HCT116 (cell line): ENCODE data around the gene SLC8A1. TPM values are rescaled to one million over a fixed set of nuclear protein-coding genes. Genes with fewer than 3 reads are reported as not detected.

Experiments
- ATAC-seq: fragments of 200-7000 bp; cut with Tn5 transposase; 2 replicates; pipeline ENCODE4 v1.9.1; 2020; ENCODE audit warnings: mild to moderate bottlenecking, moderate library complexity
- BruUV-seq: library from RNA; stranded (reverse); fragments of 400-500 nt; replicated peaks from 2 replicates; lab custom pipeline; 2021; lab: Mats Ljungman, UMichigan
- CTCF ChIA-PET: fragments of 300-600 bp; sonication (Branson Sonifier 250); formaldehyde crosslinking; loops from one replicate; lab custom pipeline; 2021; ENCODE audit warnings: antibody characterized with exemption; lab: Charles Lee
- POLR2A ChIA-PET: fragments of 300-600, 350-600 bp; sonication (Branson Sonifier 250); formaldehyde crosslinking; loops from one replicate; lab custom pipeline; 2021; ENCODE audit warnings: antibody characterized with exemption; lab: Charles Lee
- RAD21 ChIA-PET, 2 experiments: fragments of 300-600 bp; sonication (Branson Sonifier 250); formaldehyde crosslinking; loops; one replicate each; lab custom pipeline; 2023; ENCODE audit warnings: low total read pairs in 2 of 2; ENCODE audit not compliant: uncharacterized antibody in 2 of 2, unreplicated experiment in 2 of 2, low non-redundant PET in 1 of 2; lab: Charles Lee
- DNase-seq: peaks from one replicate; pipeline ENCODE4 v3.0.0-alpha.2; 2010; ENCODE audit warnings: low read depth, low spot score
- H2AFZ ChIP-seq: fragments of 200-600 bp; shearing (Covaris generic), sonication (generic); 2 replicates; pipeline ENCODE4 v1.6.1; 2017; ENCODE audit warnings: low read depth, mixed run types, mixed read lengths, antibody characterized with exemption, low read length; ENCODE audit not compliant: poor library complexity, severe bottlenecking
- H3K27ac ChIP-seq: 2 replicates; pipeline ENCODE4 v1.5.1; 2012; ENCODE audit warnings: low read depth, low read length
- H3K27me3 ChIP-seq: fragments of 200-600 bp; sonication (generic); 2 replicates; pipeline ENCODE4 v1.6.1; 2016; ENCODE audit warnings: mixed run types, low read length, mixed read lengths; ENCODE audit not compliant: insufficient read depth
- H3K36me3 ChIP-seq, 2 experiments: fragments of 200-500 bp in 1 of 2; fragments of 200-600 bp in 1 of 2; sonication (Bioruptor generic) in 1 of 2; sonication (generic) in 1 of 2; 2 replicates each; pipeline versions ENCODE4 v1.5.1 to v1.6.1; 2014 to 2016; ENCODE audit warnings: low read length in 2 of 2, inconsistent platforms in 1 of 2, mixed read lengths in 1 of 2, mixed run types in 1 of 2; ENCODE audit not compliant: insufficient read depth in 2 of 2, control insufficient read depth in 1 of 2
- H3K4me1 ChIP-seq, 2 experiments: fragments of 200-600 bp in 1 of 2; sonication (generic) in 1 of 2; 2 replicates each; pipeline versions ENCODE4 v1.5.1 to v1.6.1; 2012 to 2017; ENCODE audit warnings: low read length in 2 of 2, inconsistent platforms in 1 of 2, mild to moderate bottlenecking in 1 of 2, mixed read lengths in 1 of 2, mixed run types in 1 of 2, moderate library complexity in 1 of 2; ENCODE audit not compliant: insufficient read depth in 2 of 2, control insufficient read depth in 1 of 2
- H3K4me2 ChIP-seq: fragments of 200-600 bp; sonication (generic); 2 replicates; pipeline ENCODE4 v1.6.1; 2017; ENCODE audit warnings: mixed run types, low read length, mixed read lengths
- H3K4me3 ChIP-seq, 2 experiments: fragments of 200-600 bp in 1 of 2; sonication (generic) in 1 of 2; replicated peaks in 1 of 2; 2 replicates each; pipeline ENCODE4 v1.5.1; 2011 to 2016; ENCODE audit warnings: low read length in 2 of 2, control low read depth in 1 of 2, low read depth in 1 of 2, mild to moderate bottlenecking in 1 of 2, mixed read lengths in 1 of 2, mixed run types in 1 of 2
- H3K79me2 ChIP-seq: fragments of 200-600 bp; sonication (generic); 2 replicates; pipeline ENCODE4 v1.6.1; 2017; ENCODE audit warnings: mild to moderate bottlenecking, mixed run types, low read length, moderate library complexity, mixed read lengths; ENCODE audit not compliant: insufficient read depth
- H3K9ac ChIP-seq: fragments of 200-600 bp; sonication (generic); 2 replicates; pipeline ENCODE4 v1.6.1; 2016; ENCODE audit warnings: low read length, mixed read lengths
- H3K9me2 ChIP-seq: fragments of 200-600 bp; sonication (generic), shearing (Covaris generic); 2 replicates; pipeline ENCODE4 v1.6.1; 2017; ENCODE audit warnings: mixed run types, mild to moderate bottlenecking, moderate library complexity; ENCODE audit not compliant: insufficient read depth
- H3K9me3 ChIP-seq, 2 experiments: fragments of 200-500 bp in 1 of 2; fragments of 200-600 bp in 1 of 2; sonication (Bioruptor generic) in 1 of 2; sonication (generic) in 1 of 2; 2 replicates each; pipeline ENCODE4 v1.6.1; 2014 to 2017; ENCODE audit warnings: low read length in 2 of 2, mixed read lengths in 2 of 2, inconsistent platforms in 1 of 2, low read depth in 1 of 2, mild to moderate bottlenecking in 1 of 2, mixed run types in 1 of 2, moderate library complexity in 1 of 2; ENCODE audit not compliant: control insufficient read depth in 1 of 2, insufficient read depth in 1 of 2
- H4K20me1 ChIP-seq: fragments of 200-600 bp; sonication (generic), shearing (Covaris generic); 2 replicates; pipeline ENCODE4 v1.6.1; 2017; ENCODE audit warnings: mixed run types, mild to moderate bottlenecking, moderate library complexity; ENCODE audit not compliant: insufficient read depth
- CBX3 ChIP-seq: IDR thresholded peaks from 2 replicates; pipeline ENCODE4 v1.6.1; 2012; ENCODE audit warnings: low read depth
- CEBPB ChIP-seq: IDR thresholded peaks from 2 replicates; pipeline ENCODE4 v1.6.1; 2012; ENCODE audit warnings: low read depth
- RAD21 ChIP-seq: IDR thresholded peaks from 2 replicates; pipeline ENCODE4 v1.6.1; 2012; ENCODE audit warnings: low read depth, mild to moderate bottlenecking
- SP1 ChIP-seq: IDR thresholded peaks from 2 replicates; pipeline ENCODE4 v1.6.1; 2012; ENCODE audit warnings: low read depth
- TCF7L2 ChIP-seq: IDR thresholded peaks from 2 replicates; pipeline ENCODE4 v1.7.0; 2011; ENCODE audit warnings: borderline replicate concordance, inconsistent platforms; ENCODE audit not compliant: insufficient read depth, insufficient read length; ENCODE audit errors: extremely low read depth
- ZFX ChIP-seq: fragments of 450-650 bp; IDR thresholded peaks from 2 replicates; pipeline ENCODE4 v1.6.1; 2017
- intact Hi-C: fragments of 100-400 bp; cut with micrococcal nuclease; formaldehyde crosslinking; loops from 2 replicates; pipeline ENCODE4 v1.10.0; 2022
- total RNA-seq: library from RNA; stranded (reverse); gene quantifications from one replicate; pipeline ENCODE4 v1.2.1, GENCODE V29; 2021; ENCODE audit not compliant: unreplicated experiment
- TF ChIP-seq, protein P1 (sequence below): IDR thresholded peaks from 2 replicates; pipeline ENCODE4 v1.6.1; 2012
- TF ChIP-seq, protein P2 (sequence below): IDR thresholded peaks from 2 replicates; pipeline ENCODE4 v1.6.1; 2012
- TF ChIP-seq, protein P3 (sequence below), 3 experiments: fragments of 200-600 bp in 1 of 3; sonication (generic) in 1 of 3; IDR thresholded peaks in 2 of 3; conservative IDR thresholded peaks in 1 of 3; 2 replicates each; pipeline ENCODE4 v1.5.1; 2012 to 2017; ENCODE audit warnings: low read depth in 2 of 3, low read length in 2 of 3, antibody characterized with exemption in 1 of 3, borderline replicate concordance in 1 of 3, control low read depth in 1 of 3, mild to moderate bottlenecking in 1 of 3, mixed read lengths in 1 of 3, mixed run types in 1 of 3, moderate library complexity in 1 of 3; ENCODE audit not compliant: insufficient read depth in 1 of 3

Gene SLC8A1
- total RNA-seq, 1 experiment from 2014 or later = 0.07 TPM

- Histone ChIP-seq H3K9me3 (no peaks in the 10 kb centered on the region), H3K4me3 (no peak overlapping the region), H3K27ac (no peak overlapping the region), H4K20me1 (no peaks in the 10 kb centered on the region), H3K4me2 (no peak overlapping the region), H3K27me3 (0 out of 2 replicates have a peak, but pooled peaks cover 2% of the 10 kb centered on the region), H3K79me2 (no peaks in the 10 kb centered on the region), H2AFZ (no peak overlapping the region), H3K9ac (no peak overlapping the region), H3K36me3 (no peaks in the 10 kb centered on the region; a peak in 1 of 4 replicates), H3K4me1 (no peaks in the 10 kb centered on the region), H3K9me2 (no peaks in the 10 kb centered on the region)
- BruUV-seq = no TSS peak
- CTCF ChIA-PET = interaction anchor here (1.5 kb wide), 1 partner anchor 21 kb away, joined by 5 read pairs; no protein-coding TSS in a partner anchor
- no peak for ATAC-seq
- DNase-seq = no peak
- TF ChIP-seq, protein P1, sequence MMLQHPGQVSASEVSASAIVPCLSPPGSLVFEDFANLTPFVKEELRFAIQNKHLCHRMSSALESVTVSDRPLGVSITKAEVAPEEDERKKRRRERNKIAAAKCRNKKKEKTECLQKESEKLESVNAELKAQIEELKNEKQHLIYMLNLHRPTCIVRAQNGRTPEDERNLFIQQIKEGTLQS = no peak
- no peak for TF ChIP-seq CBX3
- POLR2A ChIA-PET = no interaction called here
- intact Hi-C loops = no loop called here
- RAD21 ChIA-PET = no interaction called here
Observed at GRCh38 chr2:40466935-40467572, 15.2 kb upstream of the SLC8A1 start.

DNA sequence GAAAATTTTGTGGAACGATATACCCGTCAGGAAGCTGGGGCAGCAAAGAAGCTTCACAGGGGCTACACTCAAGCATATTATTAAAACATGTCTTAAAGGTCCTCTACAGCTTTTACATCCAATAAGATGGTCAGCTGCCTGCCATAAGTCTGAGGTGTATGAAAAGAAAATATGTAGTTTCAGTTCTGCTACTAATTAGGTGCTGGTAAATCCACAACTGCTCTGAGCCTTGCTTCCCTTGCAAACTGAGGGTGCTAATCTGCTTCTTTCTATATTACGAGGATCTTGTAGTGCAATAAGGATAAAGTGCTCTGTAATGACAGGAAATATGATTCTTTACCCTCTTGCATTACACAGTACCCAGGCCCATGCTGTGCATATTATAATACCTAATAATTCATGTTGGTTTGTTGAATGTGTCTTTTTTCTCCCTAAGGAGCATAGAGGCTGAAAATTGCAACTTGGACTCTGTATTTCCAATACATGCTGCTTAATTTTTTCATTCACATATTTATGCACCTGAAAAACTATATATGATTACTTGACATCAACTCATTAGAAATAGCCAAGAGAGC is 14.5 kb upstream of the SLC8A1 start:
- Histone ChIP-seq H3K9me3 (no peaks in the 10 kb centered on the region), H3K4me2 (no peak overlapping the region), H3K4me3 (no peak overlapping the region), H3K9ac (no peak overlapping the region), H3K4me1 (no peaks in the 10 kb centered on the region), H4K20me1 (no peaks in the 10 kb centered on the region), H3K27me3 (0 out of 2 replicates have a peak, but pooled peaks cover 2% of the 10 kb centered on the region), H3K36me3 (no peaks in the 10 kb centered on the region; a peak in 1 of 4 replicates), H3K9me2 (no peaks in the 10 kb centered on the region), H2AFZ (no peak overlapping the region)
- no peak for ATAC-seq
- RAD21 ChIA-PET = no interaction called here
- no TSS peak for BruUV-seq
- POLR2A ChIA-PET = no interaction called here
- CTCF ChIA-PET = interaction anchor here (1.5 kb wide), 1 partner anchor 21 kb away, joined by 5 read pairs; no protein-coding TSS in a partner anchor
- TF ChIP-seq, protein P2, sequence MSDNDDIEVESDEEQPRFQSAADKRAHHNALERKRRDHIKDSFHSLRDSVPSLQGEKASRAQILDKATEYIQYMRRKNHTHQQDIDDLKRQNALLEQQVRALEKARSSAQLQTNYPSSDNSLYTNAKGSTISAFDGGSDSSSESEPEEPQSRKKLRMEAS = no peak
- TF ChIP-seq, protein P3, sequence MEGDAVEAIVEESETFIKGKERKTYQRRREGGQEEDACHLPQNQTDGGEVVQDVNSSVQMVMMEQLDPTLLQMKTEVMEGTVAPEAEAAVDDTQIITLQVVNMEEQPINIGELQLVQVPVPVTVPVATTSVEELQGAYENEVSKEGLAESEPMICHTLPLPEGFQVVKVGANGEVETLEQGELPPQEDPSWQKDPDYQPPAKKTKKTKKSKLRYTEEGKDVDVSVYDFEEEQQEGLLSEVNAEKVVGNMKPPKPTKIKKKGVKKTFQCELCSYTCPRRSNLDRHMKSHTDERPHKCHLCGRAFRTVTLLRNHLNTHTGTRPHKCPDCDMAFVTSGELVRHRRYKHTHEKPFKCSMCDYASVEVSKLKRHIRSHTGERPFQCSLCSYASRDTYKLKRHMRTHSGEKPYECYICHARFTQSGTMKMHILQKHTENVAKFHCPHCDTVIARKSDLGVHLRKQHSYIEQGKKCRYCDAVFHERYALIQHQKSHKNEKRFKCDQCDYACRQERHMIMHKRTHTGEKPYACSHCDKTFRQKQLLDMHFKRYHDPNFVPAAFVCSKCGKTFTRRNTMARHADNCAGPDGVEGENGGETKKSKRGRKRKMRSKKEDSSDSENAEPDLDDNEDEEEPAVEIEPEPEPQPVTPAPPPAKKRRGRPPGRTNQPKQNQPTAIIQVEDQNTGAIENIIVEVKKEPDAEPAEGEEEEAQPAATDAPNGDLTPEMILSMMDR (IDR thresholded peaks at IDR 0.05 in 2 of 3, conservative IDR thresholded peaks at IDR 0.05 in 1 of 3; ENCODE audit: borderline replicate concordance in 1 of 3, insufficient read depth in 1 of 3, low read depth in 2 of 3, low read length in 2 of 3) = no peak
- TF ChIP-seq SP1 (no peak), RAD21 (no peak), ZFX (no peak), TCF7L2 (no peak), CEBPB (no peak)
- TF ChIP-seq, all 23 proteins: peak for 0
- no peak overlapping the region for H3K27ac ChIP-seq
- DNase-seq = no peak
- intact Hi-C loops = no loop called here
- H3K79me2 ChIP-seq = no peaks in the 10 kb centered on the region
